HG02798 (cell line): ENCODE data around the gene POP4.

Source experiments
- ATAC-seq: cut with Tn5 transposase; IDR thresholded peaks from one replicate; pipeline ENCODE4 v1.9.1; 2021; ENCODE audit warnings: mild to moderate bottlenecking; ENCODE audit not compliant: unreplicated experiment, poor library complexity

POP4 gene

GRCh38 chr19:29628661-29629385 lies 22.7 kb downstream of the POP4 start:
- ATAC-seq, result no peak

DNA sequence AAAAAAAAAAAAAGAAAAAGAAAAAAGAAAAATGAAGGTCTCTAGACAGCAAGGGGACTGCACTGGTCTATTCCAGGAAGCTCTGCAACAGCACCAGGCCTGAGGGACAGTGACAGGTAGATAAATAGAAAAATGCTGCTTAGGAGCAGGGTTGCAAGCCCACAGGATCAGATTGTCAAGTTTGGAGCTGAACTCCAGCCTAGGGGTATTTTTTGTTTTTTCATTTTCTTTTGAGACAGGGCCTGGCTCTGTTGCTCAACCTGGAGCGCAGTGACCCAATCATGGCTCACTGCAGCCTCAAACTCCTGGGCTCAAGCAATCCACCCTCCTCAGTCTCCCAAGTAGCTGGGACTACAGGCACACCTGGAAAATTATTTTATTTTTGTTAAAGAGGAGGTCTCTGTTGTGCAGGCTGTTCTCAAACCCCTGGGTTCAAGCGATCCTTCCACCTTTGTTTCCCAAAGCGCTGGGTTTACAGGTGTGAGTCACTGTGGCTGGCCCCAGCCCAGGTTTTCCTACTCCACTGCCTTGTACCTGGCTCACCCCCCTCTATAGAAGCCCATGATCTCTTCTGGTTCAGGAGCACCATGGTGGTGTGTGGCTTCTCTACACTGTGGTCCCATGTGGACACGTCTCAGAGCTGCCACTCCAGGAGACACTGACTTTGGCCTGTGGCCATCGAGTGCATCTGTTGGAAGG lies 23.9 kb downstream of the POP4 start:
- no peak for ATAC-seq

GRCh38 chr19:29630655-29631054 lies 24.6 kb downstream of the POP4 start:
- ATAC-seq, result no peak

- ATAC-seq, result no peak
Measured at GRCh38 chr19:29631450-29631849, 25.4 kb downstream of the POP4 start.

- no peak for ATAC-seq
Measured at GRCh38 chr19:29634002-29634401, 27.9 kb downstream of the POP4 start.

DNA sequence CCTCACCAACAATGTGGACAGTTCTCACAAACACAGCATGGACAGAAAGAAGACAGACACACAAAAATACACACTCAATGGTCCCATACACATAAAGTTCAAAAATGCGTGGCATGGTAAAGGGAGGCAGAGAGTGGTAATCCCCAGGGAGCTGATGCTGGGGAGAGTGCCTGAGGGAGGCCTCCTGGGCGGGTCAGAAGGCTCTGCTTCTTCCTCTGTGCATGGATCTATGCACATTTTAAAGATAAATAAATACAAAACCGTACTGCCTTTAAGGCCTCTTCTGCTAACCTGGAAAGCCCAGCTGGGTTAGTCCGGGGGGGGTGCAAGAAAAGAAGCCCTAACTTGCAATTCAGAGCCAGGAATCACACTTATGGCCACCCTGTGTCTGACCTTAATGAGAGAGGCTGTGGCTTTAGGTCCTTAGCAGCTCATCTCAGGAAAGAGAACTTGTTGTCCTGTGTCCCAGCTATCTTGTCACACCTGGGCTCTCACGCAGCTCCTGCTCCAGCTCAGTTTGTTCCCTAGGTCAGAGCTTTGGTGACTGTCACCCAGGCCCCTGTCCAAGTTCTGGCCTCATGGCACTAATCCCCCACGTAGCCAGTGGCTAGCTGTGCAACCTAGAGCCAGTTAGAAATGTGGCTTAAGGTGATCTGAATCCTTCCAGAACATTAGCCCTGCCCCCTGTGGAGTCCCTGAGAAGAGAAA lies 28.5 kb downstream of the POP4 start:
- no peak for ATAC-seq

DNA sequence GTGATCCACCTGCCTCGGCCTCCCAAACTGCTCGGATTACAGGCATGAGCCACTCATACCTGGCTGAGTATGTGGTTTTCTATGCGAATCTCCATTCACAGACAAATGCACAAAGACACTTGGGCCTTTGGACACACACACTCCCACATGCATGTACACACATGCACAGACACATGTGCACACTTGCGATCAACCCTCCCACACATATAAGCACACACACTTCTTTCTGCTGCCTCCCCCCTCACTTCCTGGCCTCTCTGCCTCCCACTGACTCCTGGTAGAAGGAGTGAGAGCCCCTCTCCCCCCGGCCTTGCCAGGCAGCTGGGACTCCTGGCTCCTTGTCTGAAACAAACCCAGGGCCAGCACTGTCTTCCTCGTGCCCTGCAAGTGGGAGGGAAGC lies 29.9 kb downstream of the POP4 start:
- ATAC-seq, result no peak

DNA sequence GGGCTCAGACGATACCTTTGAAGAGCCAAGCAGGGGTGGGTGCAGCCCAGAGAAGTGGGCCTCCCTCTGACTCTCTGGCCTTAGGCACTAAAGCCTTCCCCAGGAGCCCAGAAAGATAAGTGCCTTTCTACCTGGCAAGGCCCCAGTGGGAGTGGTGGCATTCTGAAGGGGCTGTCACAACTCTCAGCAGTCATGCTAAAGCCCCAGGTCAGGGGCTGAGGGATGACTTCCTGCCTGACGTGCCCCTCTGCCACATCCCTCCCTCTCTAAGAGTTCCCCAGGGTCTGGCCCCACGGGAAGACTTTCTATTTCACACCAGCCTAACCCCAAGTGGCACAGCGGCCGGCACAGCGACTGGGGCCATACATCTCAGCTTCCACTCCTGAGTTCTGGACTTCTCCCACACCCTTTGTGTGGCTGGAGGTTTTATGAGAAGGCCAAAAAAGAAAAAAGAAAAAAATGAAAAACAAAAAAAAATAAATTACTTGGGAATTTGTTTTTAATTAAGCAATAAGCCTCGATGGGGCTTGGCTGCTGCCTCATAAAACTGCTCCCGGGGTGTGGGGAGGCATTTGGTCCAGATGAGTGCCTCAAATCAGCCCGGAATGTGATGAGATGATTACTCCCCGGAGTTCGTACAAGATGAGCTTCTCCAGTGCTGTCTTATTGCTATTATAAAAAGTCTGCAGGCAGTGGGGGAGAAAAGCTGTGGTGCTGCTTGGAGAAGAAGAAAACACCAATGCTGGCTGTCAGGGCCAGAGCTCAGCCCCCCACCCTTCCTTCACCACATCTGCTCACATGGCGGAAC lies 30.7 kb downstream of the POP4 start:
- no peak for ATAC-seq

DNA sequence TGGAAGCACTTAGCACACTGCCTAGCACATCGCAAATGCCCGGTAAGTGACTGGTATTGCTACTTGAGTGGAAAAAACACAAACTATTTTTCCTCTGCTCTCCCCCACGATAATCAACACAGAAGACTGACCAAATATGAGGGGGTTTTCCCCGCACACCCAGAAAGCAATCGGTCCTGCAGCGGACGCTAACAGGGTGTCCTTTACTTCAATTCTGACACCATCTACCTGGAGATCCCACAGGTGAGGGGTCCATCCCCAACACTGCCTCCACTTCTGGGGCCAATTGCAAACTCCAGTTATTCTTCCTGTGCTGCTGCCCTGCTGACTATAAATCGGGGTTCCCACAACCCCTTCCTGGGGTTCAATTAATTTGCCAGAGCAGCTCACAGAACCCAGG lies 33.0 kb downstream of the POP4 start:
- ATAC-seq, result no peak

DNA sequence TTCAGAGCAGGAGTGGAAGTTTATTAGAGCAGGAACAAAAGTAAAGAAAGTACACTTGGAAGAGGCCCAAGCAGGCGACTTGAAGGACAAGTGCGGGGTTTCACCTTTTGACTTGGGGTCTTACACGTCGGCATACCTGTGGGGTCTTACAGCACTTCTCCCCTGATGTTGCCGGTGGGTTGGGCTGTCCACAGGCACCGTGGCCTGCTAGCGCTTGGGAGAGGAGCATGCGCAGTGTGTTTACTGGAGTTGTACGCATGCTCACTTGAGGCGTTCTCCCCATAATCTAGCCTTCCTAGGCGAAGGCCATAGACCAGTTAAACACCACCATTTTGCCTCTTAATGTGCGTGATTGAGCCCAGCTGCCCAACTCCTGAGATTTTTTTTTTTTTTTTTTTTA lies 34.1 kb downstream of the POP4 start:
- no peak for ATAC-seq

- ATAC-seq, result no peak
Measured at GRCh38 chr19:29641597-29641996, 35.5 kb downstream of the POP4 start.

GRCh38 chr19:29643361-29643935 lies 37.4 kb downstream of the POP4 start:
- no peak for ATAC-seq

- no peak for ATAC-seq
Measured at GRCh38 chr19:29644210-29644609, 38.1 kb downstream of the POP4 start.

DNA sequence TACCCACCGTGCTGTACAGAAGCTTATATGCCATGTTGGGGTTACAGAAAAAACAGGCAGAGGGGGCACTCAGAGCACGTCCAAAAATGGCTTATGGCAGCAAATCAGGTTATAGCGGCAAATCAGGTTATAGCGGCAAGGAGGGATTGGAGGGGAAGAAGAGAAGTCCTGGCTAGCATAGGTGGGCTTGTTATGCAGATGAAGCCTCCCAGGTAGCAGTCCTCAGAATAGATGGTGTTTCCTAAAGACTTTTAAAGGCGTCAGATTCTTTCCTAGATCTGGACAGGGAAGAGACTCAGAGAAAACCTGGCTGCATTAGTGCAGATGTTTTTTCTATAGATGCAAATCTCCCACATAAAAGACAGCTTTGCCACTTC lies 39.4 kb downstream of the POP4 start:
- no peak for ATAC-seq

- ATAC-seq, result no peak
Measured at GRCh38 chr19:29645911-29646310, 39.8 kb downstream of the POP4 start.

DNA sequence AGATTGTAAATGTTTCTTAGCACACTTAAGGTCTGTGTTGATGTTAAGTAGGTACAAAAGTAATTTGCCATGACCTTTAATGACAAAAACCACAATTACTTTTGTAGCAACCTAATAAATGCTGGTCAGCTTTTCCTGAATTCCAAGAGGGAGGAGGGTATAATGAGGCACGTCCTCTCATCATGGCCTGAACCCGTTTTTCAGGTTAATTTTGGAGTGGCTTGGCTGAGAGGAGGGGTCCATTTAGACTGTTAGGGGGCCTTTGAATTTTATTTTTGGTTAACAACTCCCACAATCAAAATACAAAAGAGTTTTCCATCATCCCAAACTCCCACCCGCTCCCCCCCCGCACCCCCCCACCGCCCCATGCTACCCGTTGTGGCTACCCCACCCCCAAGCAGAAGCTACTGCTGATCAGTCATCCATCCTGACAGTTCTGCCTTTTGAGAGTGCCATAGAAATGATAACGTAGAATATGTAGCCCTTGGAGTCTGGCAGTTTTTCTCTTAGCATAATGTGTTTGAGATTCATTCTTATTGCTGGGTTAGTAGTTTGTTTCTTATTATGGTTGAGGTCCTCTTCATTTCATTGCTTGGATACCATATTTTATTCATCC lies 44.8 kb downstream of the POP4 start:
- no peak for ATAC-seq

DNA sequence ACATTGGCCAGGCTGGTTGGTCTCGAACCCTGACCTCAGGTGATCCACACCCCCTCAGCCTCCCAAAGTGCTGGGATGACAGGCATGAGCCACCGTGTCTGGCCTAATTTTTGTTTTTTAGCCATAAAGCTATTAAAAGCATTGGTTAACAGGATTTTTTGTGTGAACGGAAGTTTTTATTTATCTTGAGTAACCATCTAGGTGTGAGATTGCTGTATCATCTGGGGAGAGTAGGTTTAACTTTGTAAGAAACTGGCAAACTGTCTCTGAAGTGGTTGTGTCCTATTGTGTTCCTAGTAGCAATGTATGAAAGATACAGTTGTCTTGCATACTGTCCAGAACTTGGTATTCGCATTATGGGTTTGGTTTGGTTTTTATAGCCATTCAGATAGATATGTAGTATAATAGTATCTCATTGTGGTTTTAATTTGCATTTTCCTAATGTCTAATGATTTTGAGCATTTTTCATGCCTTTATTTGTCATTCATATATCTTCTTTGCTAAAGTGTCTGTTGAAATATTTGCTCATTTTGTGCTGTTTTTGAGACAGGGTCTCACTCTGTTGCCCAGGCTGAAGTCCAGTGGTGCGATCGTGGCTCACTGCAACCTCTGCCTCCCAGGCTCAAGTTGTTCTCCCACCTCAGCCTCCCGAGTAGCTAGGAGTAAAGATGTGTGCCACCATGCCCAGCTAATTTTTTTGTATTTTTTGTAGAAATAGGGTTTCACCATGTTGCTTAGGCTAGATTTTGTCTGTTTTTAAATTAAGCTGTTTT lies 45.7 kb downstream of the POP4 start:
- ATAC-seq, result no peak

GRCh38 chr19:29653398-29653797 lies 47.3 kb downstream of the POP4 start:
- no peak for ATAC-seq

DNA sequence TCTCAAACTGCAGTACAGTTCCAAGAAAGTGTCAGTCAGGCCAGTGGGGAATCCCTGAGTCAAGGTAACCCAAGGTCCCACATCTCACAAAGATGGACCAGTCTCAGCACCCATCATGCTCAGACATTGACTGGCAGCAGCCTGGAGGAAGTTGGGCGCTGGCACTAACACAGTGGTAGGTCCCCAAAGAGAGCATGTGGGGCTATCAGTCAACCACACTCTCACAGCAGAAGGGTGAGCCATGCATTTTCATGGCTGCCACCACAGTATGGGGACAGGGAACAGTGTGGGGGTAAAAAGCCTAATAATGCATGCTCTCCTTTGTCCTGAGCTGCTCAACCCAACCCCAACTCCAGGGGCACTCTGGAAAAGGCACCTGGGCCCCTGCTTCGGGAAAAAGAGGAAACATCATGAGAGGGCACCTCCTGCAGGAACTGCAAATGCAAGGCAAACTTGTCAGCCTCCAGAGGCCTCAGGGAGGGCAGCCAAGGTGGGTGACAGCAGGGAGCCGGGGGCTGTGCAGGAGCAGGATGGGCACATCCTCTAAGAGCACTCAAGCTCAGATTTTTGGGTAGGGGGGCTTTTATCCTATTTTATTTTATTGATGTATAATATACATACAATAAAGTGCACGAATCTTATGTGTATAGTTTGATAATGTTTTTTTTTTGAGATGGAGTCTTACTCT lies 49.7 kb downstream of the POP4 start:
- no peak for ATAC-seq
